Spleen (tissue), 11 donors: Measurements from ENCODE around the gene CCND3. TPM values are rescaled to one million over a fixed set of nuclear protein-coding genes. Genes with fewer than 3 reads are reported as not detected.
A peak's percentile ranks its signal among the peaks of the same experiment; 100 is the strongest.

ENCODE experiments used
- DNase-seq: peaks from one replicate; pipeline ENCODE4 v3.0.0-alpha.2; 2020
- H3K27ac ChIP-seq, 8 donors: fragments of 200-600 bp; sonication (generic) in 7 of 8; 1 replicate in 4 of 8; 2 replicates in 4 of 8; pipeline versions ENCODE4 v1.5.0 to v1.8.0; 2016 to 2021; ENCODE audit warnings: inconsistent platforms in 4 of 8, mild to moderate bottlenecking in 4 of 8, moderate library complexity in 1 of 8
- H3K27me3 ChIP-seq, 7 donors: fragments of 200-600 bp; sonication (generic) in 6 of 7; replicated peaks in 1 of 7; 1 replicate in 4 of 7; 2 replicates in 3 of 7; pipeline versions ENCODE4 v1.5.0 to v1.8.0; 2016 to 2021; ENCODE audit warnings: inconsistent platforms in 3 of 7, mild to moderate bottlenecking in 1 of 7
- H3K36me3 ChIP-seq, 6 donors: fragments of 200-600 bp; sonication (generic) in 5 of 6; 1 replicate in 4 of 6; 2 replicates in 2 of 6; pipeline versions ENCODE4 v1.5.0 to v1.8.0; 2016 to 2021; ENCODE audit warnings: inconsistent platforms in 2 of 6
- H3K4me1 ChIP-seq, 6 donors: fragments of 200-600 bp; sonication (generic) in 5 of 6; 1 replicate in 3 of 6; 2 replicates in 3 of 6; pipeline versions ENCODE4 v1.5.0 to v1.8.0; 2016 to 2021; ENCODE audit warnings: inconsistent platforms in 3 of 6
- H3K4me3 ChIP-seq, 8 donors: fragments of 200-600 bp; sonication (generic) in 7 of 8; 1 replicate in 4 of 8; 2 replicates in 4 of 8; pipeline versions ENCODE4 v1.5.0 to v1.8.0; 2016 to 2021; ENCODE audit warnings: inconsistent platforms in 4 of 8, mild to moderate bottlenecking in 4 of 8, moderate library complexity in 2 of 8
- H3K9me3 ChIP-seq, 8 donors: fragments of 200-600 bp; sonication (generic) in 7 of 8; 1 replicate in 4 of 8; 2 replicates in 4 of 8; pipeline versions ENCODE4 v1.5.0 to v1.8.0; 2016 to 2021; ENCODE audit warnings: inconsistent platforms in 4 of 8
- CTCF ChIP-seq, 11 experiments: fragments of 200-600 bp in 7 of 11; fragments of 450-650 bp in 4 of 11; sonication (generic) in 4 of 11; IDR thresholded peaks in 8 of 11; conservative IDR thresholded peaks in 3 of 11; 1 replicate in 7 of 11; 2 replicates in 4 of 11; pipeline versions ENCODE4 v1.4.0 to v1.8.0; 2016 to 2021; ENCODE audit warnings: antibody characterized with exemption in 11 of 11, inconsistent platforms in 4 of 11, mild to moderate bottlenecking in 1 of 11
- POLR2A ChIP-seq, 3 donors: fragments of 450-650 bp; IDR thresholded peaks; one replicate each; pipeline ENCODE4 v1.5.1; 2017; ENCODE audit warnings: antibody characterized with exemption in 3 of 3, mild to moderate bottlenecking in 1 of 3
- POLR2AphosphoS5 ChIP-seq, 3 donors: sonication (generic); formaldehyde crosslinking; IDR thresholded peaks; one replicate each; pipeline ENCODE4 v1.5.1; 2017; ENCODE audit warnings: antibody characterized with exemption in 3 of 3
- WGBS, 5 donors: extraction: QIAGEN DNeasy Blood & Tissue Kit in 3 of 5; methylation state at CpG; one replicate each; pipeline versions ENCODE4 v1.1.5 to v1.1.7; 2013 to 2018; 5-methylcytosine and 5-hydroxymethylcytosine counted together
- intact Hi-C: fragments of 100-400 bp; cut with DNase I; formaldehyde crosslinking; loops from one replicate; pipeline ENCODE4 v1.15.0; 2023; ENCODE audit warnings: low total_unique reads
- polyA plus RNA-seq, 3 donors: library from polyadenylated mRNA; stranded (reverse); fragments of 200-250 nt; gene quantifications; one replicate each; pipeline ENCODE4 v1.2.1, GENCODE V29; 2013
- total RNA-seq, 7 donors: library from RNA; depleted of rRNA in 3 of 7; stranded (reverse); fragments of >200 nt in 3 of 7; fragmentation: NEBNext Ultra II Directional in 4 of 7; extraction: Animal tissue kit (Norgen Biotek cat#: 25700) in 4 of 7; gene quantifications; one replicate each; pipeline versions ENCODE4 v1.1.0 to v1.2.1, GENCODE V29; 2016 to 2021
- donor health status: healthy with polysubstance abuse.
- donor health status: DM: no; HTN: no; CAD: no; lungs with moderate emphysema.
- donor health status: DM: no; HTN: no; CAD: no.
- donor health status: Bipolar disorder and iron deficiency.
- donor health status: healthy.
- donor health status: DM: no; HTN: no; CAD: no.
- donor health status: DM: yes; HTN: yes; CAD: no.

CCND3 gene
- total and polyA plus RNA-seq, 10 donors = 115 to 531 (median 232) TPM

GRCh38 chr6:41937861-41938574 lies 3.6 kb downstream of the CCND3 start:
- Histone ChIP-seq H3K4me1 (peaks cover 55 to 94% (median 87%) of the 10 kb centered on the region in 6 donors), H3K27me3 (no peaks in the 10 kb centered on the region), H3K27ac (peak overlapping the region; percentile 38 to 96 (median 91)), H3K9me3 (no peaks in the 10 kb centered on the region), H3K36me3 (peaks cover 0 to 75% (median 39%) of the 10 kb centered on the region in 6 donors), H3K4me3 (peak overlapping the region in 4 of 8 donors; percentile 96 to 98 (median 96))
- DNase-seq = no peak
- intact Hi-C loops = loop anchor here (5.0 kb wide), 1 partner anchor 104 kb away; no protein-coding TSS in a partner anchor
- peak in 1 of 11 experiments; percentile 9 for TF ChIP-seq CTCF (IDR thresholded peaks at IDR 0.05 in 8 of 11, conservative IDR thresholded peaks at IDR 0.05 in 3 of 11)
- peak in 1 of 3 donors; percentile 6 for TF ChIP-seq POLR2AphosphoS5 (IDR thresholded peaks at IDR 0.05)
- no peak for TF ChIP-seq POLR2A (IDR thresholded peaks at IDR 0.05)
- WGBS, 5 donors = 11 to 51% (median 23%) methylated on average over 4 of the region's 4 CpGs

- Histone ChIP-seq H3K4me1 (peaks cover 55 to 88% (median 81%) of the 10 kb centered on the region in 6 donors), H3K27ac (peak overlapping the region; percentile 38 to 96 (median 91))
- WGBS, 5 donors = 39 to 67% (median 59%) methylated on average over 2 of the region's 2 CpGs
These were observed 4.1 kb downstream of the CCND3 start for GRCh38 chr6:41937472-41937860.

GRCh38 chr6:41936073-41936837 lies 5.4 kb downstream of the CCND3 start:
- H3K36me3 ChIP-seq = peaks cover 0 to 93% (median 57%) of the 10 kb centered on the region in 6 donors
- 27 to 35% (median 34%) methylated on average over 8 to 10 of the region's 10 CpGs for WGBS, 5 donors
- intact Hi-C loops = loop anchor here (5.0 kb wide), 1 partner anchor 106 kb away; no protein-coding TSS in a partner anchor
- peak overlapping the region; percentile 57 to 96 (median 91) for H3K27ac ChIP-seq
- peak; percentile 86 for DNase-seq
- TF ChIP-seq CTCF (IDR thresholded peaks at IDR 0.05 in 8 of 11, conservative IDR thresholded peaks at IDR 0.05 in 3 of 11) (peak; percentile 77 to 91 (median 84)), POLR2AphosphoS5 (IDR thresholded peaks at IDR 0.05) (peak; percentile 59 to 85 (median 79)), POLR2A (IDR thresholded peaks at IDR 0.05) (no peak)
- H3K4me1 ChIP-seq = peaks cover 55 to 78% (median 71%) of the 10 kb centered on the region in 6 donors
- H3K27me3 ChIP-seq = no peaks in the 10 kb centered on the region
- H3K9me3 ChIP-seq = no peaks in the 10 kb centered on the region
- peak overlapping the region in 3 of 8 donors; percentile 3 to 98 (median 9) for H3K4me3 ChIP-seq

More at GRCh38 chr6:41937472-41937860, 4.1 kb downstream of the CCND3 start:
- Histone ChIP-seq H3K27me3 (no peaks in the 10 kb centered on the region), H3K4me3 (peak overlapping the region in 3 of 8 donors; percentile 96 to 98 (median 96)), H3K36me3 (peaks cover 0 to 81% (median 45%) of the 10 kb centered on the region in 6 donors), H3K9me3 (no peaks in the 10 kb centered on the region)
- DNase-seq = no peak
- TF ChIP-seq CTCF (IDR thresholded peaks at IDR 0.05 in 8 of 11, conservative IDR thresholded peaks at IDR 0.05 in 3 of 11) = no peak
- TF ChIP-seq POLR2A (IDR thresholded peaks at IDR 0.05) = no peak
- no peak for TF ChIP-seq POLR2AphosphoS5 (IDR thresholded peaks at IDR 0.05)
- intact Hi-C loops = loop anchor here (5.0 kb wide), 1 partner anchor 105 kb away; no protein-coding TSS in a partner anchor
